Kidney epithelial cell (primary cell): Measurements from ENCODE around the gene EPHX1. TPM values are rescaled to one million over a fixed set of nuclear protein-coding genes. Genes with fewer than 3 reads are reported as not detected.

Experiments used
- DNase-seq: peaks from one replicate; pipeline ENCODE4 v3.0.0-alpha.2; 2010; ENCODE audit warnings: low read depth
- H3K27me3 ChIP-seq: 2 replicates; pipeline ENCODE4 v1.6.0; 2011; ENCODE audit warnings: low read length; ENCODE audit not compliant: control insufficient read depth, insufficient read depth
- H3K36me3 ChIP-seq: 2 replicates; pipeline ENCODE4 v1.5.1; 2011; ENCODE audit warnings: low read length; ENCODE audit not compliant: control insufficient read depth, insufficient read depth
- H3K4me3 ChIP-seq: 2 replicates; pipeline ENCODE4 v1.5.1; 2011; ENCODE audit warnings: low read depth, mild to moderate bottlenecking, control low read depth, low read length
- CTCF ChIP-seq: IDR thresholded peaks from 2 replicates; pipeline ENCODE4 v1.5.1; 2011; ENCODE audit warnings: mild to moderate bottlenecking, moderate library complexity, low read length, control low read depth, inconsistent platforms; ENCODE audit not compliant: insufficient read depth, poor library complexity, severe bottlenecking
- total RNA-seq: library from RNA; depleted of rRNA; stranded (reverse); fragments of >200 nt; gene quantifications from 2 replicates; pipeline ENCODE4 v1.2.3, GENCODE V29; 2015

Gene EPHX1
- total RNA-seq, 1 donor from 2014 or later = 23.6 TPM

- Histone ChIP-seq H3K36me3 (no peaks in the 10 kb centered on the region), H3K27me3 (no peaks in the 10 kb centered on the region), H3K4me3 (no peak overlapping the region)
- DNase-seq = no peak
- TF ChIP-seq CTCF = no peak
Observed at GRCh38 chr1:225889743-225890142, 79.8 kb downstream of the EPHX1 start.

GRCh38 chr1:225890346-225891228 is 80.7 kb downstream of the EPHX1 start:
- no peak for DNase-seq
- no peak for TF ChIP-seq CTCF
- H3K36me3 ChIP-seq = no peaks in the 10 kb centered on the region
- no peaks in the 10 kb centered on the region for H3K27me3 ChIP-seq
- H3K4me3 ChIP-seq = no peak overlapping the region

GRCh38 chr1:225891229-225891972 is 81.5 kb downstream of the EPHX1 start:
- no peak for DNase-seq
- no peak for TF ChIP-seq CTCF
- no peak overlapping the region for H3K4me3 ChIP-seq
- H3K27me3 ChIP-seq = no peaks in the 10 kb centered on the region
- no peaks in the 10 kb centered on the region for H3K36me3 ChIP-seq

- Histone ChIP-seq H3K36me3 (no peaks in the 10 kb centered on the region), H3K27me3 (no peaks in the 10 kb centered on the region), H3K4me3 (no peak overlapping the region)
- no peak for TF ChIP-seq CTCF
- no peak for DNase-seq
Observed at GRCh38 chr1:225892307-225892706, 82.4 kb downstream of the EPHX1 start.

Other genes starting within 250 kb of the EPHX1 start
- gene ENAH, start 157.0 kb upstream of the EPHX1 start, total RNA-seq = 70.3 and 95.8 TPM in 2 replicates
- gene SRP9, start 32.3 kb upstream of the EPHX1 start, total RNA-seq = 316 and 344 TPM in 2 replicates
- 17.5 and 36.2 TPM in 2 replicates for gene TMEM63A, start 72.3 kb downstream of the EPHX1 start, total RNA-seq
- not detected in 2 replicates for gene LEFTY1, start 79.0 kb downstream of the EPHX1 start, total RNA-seq
- gene PYCR2, start 114.1 kb downstream of the EPHX1 start, total RNA-seq = 38.1 and 51.2 TPM in 2 replicates
- not detected in 2 replicates for gene LEFTY2, start 131.1 kb downstream of the EPHX1 start, total RNA-seq
- 23.2 and 26.5 TPM in 2 replicates for gene SDE2, start 189.2 kb downstream of the EPHX1 start, total RNA-seq